Esophagus squamous epithelium (tissue), 4 donors: ENCODE measurements around the gene TMEM131.

ENCODE experiments used
- CTCF ChIP-seq, 6 experiments: fragments of 450-650 bp in 4 of 6; fragments of 200-600 bp in 2 of 6; sonication (generic) in 2 of 6; IDR thresholded peaks; one replicate each; pipeline ENCODE4 v1.5.1; 2016 to 2019; ENCODE audit warnings: antibody characterized with exemption in 6 of 6, mild to moderate bottlenecking in 4 of 6, moderate library complexity in 4 of 6
- POLR2A ChIP-seq, 4 donors: fragments of 450-650 bp; IDR thresholded peaks; one replicate each; pipeline ENCODE4 v1.6.1; 2017; ENCODE audit warnings: antibody characterized with exemption in 4 of 4, mild to moderate bottlenecking in 4 of 4, moderate library complexity in 3 of 4

- no peak for TF ChIP-seq CTCF (IDR thresholded peaks at IDR 0.05)
- no peak for TF ChIP-seq POLR2A (IDR thresholded peaks at IDR 0.05)
Observed at GRCh38 chr2:98004047-98004446, 8.3 kb upstream of the TMEM131 start.
